Measurements from ENCODE around the gene PRAMEF13.
"Not testable (repeated sequence)": the region's sequence is repeated elsewhere in the genome, so short reads cannot be mapped to it uniquely, and the experiment has no call there.

Gene PRAMEF13

GRCh38 chr1:13224480-13225060 lies 23.4 kb upstream of the PRAMEF13 start:
- FAIRE-seq (no peak), DNase-seq (ENCODE audit: insufficient read length) (no peak)
- TF ChIP-seq POLR2AphosphoS5 (IDR thresholded peaks at IDR 0.05; ENCODE audit: low read depth, low read length) = no peak
- TF ChIP-seq POLR2A (IDR thresholded peaks at IDR 0.05; ENCODE audit: low read depth, low read length) = no peak
- no peak for TF ChIP-seq TAF1 (IDR thresholded peaks at IDR 0.05; ENCODE audit: borderline replicate concordance, low read depth, low read length)

GRCh38 chr1:13222788-13223187 lies 21.6 kb upstream of the PRAMEF13 start:
- DNase-seq (ENCODE audit: insufficient read length); FAIRE-seq: not testable (repeated sequence)

GRCh38 chr1:13219203-13219602 lies 18.0 kb upstream of the PRAMEF13 start:
- FAIRE-seq; DNase-seq (ENCODE audit: insufficient read length): not testable (repeated sequence)

GRCh38 chr1:13216619-13217018 lies 15.4 kb upstream of the PRAMEF13 start:
- FAIRE-seq; DNase-seq (ENCODE audit: insufficient read length): not testable (repeated sequence)

GRCh38 chr1:13208712-13209111 lies 7.5 kb upstream of the PRAMEF13 start:
- not testable (repeated sequence) for DNase-seq (ENCODE audit: insufficient read length); FAIRE-seq

GRCh38 chr1:13171548-13171947 lies 29.7 kb downstream of the PRAMEF13 start, which contains the start of gene PRAMEF9:
Gene PRAMEF9, plus strand, starts transcription at chr1:13171848. Its CDS starts 3,433 bp downstream, at chr1:13175281.
- not testable (repeated sequence) for DNase-seq (ENCODE audit: insufficient read length); FAIRE-seq

GRCh38 chr1:13165531-13165930 lies 35.7 kb downstream of the PRAMEF13 start, which contains the start of gene HNRNPCL4:
Gene HNRNPCL4, minus strand, starts transcription at chr1:13165631. Its CDS starts 164 bp downstream, at chr1:13165467.
- FAIRE-seq; DNase-seq (ENCODE audit: insufficient read length): not testable (repeated sequence)

GRCh38 chr1:13155909-13156308 lies 45.3 kb downstream of the PRAMEF13 start, which contains the start of gene PRAMEF26:
Gene PRAMEF26, minus strand, starts transcription at chr1:13156009. Its CDS starts 2,914 bp downstream, at chr1:13153095.
- not testable (repeated sequence) for FAIRE-seq; DNase-seq (ENCODE audit: insufficient read length)

All from GM12892 (cell line).